RWPE1 (cell line): ENCODE measurements around the gene NT5E.
A peak's percentile ranks its signal among the peaks of the same experiment; 100 is the strongest.

Experiments used
- CTCF ChIA-PET: fragments of 350-600 bp; sonication (Branson Sonifier 250); formaldehyde crosslinking; extraction: SDS; loops from one replicate; lab custom pipeline; 2021; lab: Yijun Ruan, JAX
- POLR2A ChIA-PET: fragments of 400-600 bp; formaldehyde crosslinking; extraction: SDS; loops from one replicate; lab custom pipeline; 2020; ENCODE audit warnings: antibody characterized with exemption; ENCODE audit not compliant: low non-redundant PET; lab: Yijun Ruan, JAX
- DNase-seq: peaks from one replicate; pipeline ENCODE4 v3.0.0; 2012; ENCODE audit warnings: low spot score
- H3K27ac ChIP-seq: fragments of 450-650 bp; 2 replicates; pipeline ENCODE4 v1.5.1; 2017
- TF ChIP-seq, protein P1 (sequence below): fragments of 450-650 bp; conservative IDR thresholded peaks from 2 replicates; pipeline ENCODE4 v1.5.1; 2017; ENCODE audit warnings: low read depth, mild to moderate bottlenecking

Gene NT5E

DNA sequence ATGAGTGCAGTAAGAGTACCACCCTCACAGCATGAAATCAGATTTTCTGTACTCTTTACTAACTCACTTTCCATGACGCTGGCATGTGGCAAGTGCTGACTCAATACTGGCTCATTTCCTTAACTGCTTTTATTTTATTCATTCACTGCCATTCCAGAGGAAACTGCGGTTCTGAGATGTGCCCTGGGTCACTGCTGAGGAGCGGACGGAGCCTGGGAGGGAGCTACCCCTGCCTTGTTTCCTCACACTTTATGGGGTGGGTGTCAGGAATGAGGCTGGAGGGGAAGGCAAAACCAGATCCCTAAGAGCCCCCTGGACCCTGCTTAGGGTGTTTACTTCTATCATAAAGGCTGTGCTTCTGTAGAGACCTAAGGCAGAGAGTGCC, 14.4 kb downstream of the NT5E start:
- peak; percentile 85 for DNase-seq
- peak overlapping the region; percentile 89 for H3K27ac ChIP-seq
- ChIA-PET POLR2A (interaction anchor here (1.6 to 2.0 kb wide), 2 partner anchors 13 to 15 kb away, joined by 4 to 24 read pairs; partner anchors contain the start of gene NT5E), CTCF (interaction anchor here (0.6 to 1.0 kb wide), 5 partner anchors 9 to 109 kb away, joined by 3 to 6 read pairs (median 4); partner anchors contain the start of gene NT5E)
- TF ChIP-seq, protein P1, sequence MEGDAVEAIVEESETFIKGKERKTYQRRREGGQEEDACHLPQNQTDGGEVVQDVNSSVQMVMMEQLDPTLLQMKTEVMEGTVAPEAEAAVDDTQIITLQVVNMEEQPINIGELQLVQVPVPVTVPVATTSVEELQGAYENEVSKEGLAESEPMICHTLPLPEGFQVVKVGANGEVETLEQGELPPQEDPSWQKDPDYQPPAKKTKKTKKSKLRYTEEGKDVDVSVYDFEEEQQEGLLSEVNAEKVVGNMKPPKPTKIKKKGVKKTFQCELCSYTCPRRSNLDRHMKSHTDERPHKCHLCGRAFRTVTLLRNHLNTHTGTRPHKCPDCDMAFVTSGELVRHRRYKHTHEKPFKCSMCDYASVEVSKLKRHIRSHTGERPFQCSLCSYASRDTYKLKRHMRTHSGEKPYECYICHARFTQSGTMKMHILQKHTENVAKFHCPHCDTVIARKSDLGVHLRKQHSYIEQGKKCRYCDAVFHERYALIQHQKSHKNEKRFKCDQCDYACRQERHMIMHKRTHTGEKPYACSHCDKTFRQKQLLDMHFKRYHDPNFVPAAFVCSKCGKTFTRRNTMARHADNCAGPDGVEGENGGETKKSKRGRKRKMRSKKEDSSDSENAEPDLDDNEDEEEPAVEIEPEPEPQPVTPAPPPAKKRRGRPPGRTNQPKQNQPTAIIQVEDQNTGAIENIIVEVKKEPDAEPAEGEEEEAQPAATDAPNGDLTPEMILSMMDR, result no peak

DNA sequence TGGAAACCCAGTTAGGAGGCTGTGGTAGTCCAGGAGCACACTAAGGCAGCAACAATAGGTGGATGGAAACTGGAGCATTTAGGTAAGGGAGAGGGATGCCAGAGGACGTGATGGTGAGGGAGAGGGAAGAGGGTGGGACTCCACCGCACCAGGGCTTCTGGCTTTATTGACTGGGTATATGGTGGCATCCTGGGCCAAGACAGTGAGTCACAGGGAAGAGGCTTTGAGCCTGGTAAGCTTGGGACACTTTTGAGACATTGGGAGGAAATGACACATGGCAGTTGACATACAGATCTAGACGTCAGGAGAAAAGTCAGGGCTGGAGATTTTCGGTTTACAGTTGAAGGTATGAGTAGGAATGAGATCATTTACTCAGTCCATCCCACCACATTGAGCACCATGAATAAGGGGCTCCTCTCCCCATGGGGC, 14.9 kb downstream of the NT5E start:
- ChIA-PET POLR2A (interaction anchor here (1.6 to 2.0 kb wide), 2 partner anchors 13 to 15 kb away, joined by 4 to 24 read pairs; partner anchors contain the start of gene NT5E), CTCF (interaction anchor here (0.6 to 1.0 kb wide), 3 partner anchors 9 to 110 kb away, joined by 3 to 4 read pairs (median 3); no protein-coding TSS in a partner anchor)
- DNase-seq, result peak; percentile 79

DNA sequence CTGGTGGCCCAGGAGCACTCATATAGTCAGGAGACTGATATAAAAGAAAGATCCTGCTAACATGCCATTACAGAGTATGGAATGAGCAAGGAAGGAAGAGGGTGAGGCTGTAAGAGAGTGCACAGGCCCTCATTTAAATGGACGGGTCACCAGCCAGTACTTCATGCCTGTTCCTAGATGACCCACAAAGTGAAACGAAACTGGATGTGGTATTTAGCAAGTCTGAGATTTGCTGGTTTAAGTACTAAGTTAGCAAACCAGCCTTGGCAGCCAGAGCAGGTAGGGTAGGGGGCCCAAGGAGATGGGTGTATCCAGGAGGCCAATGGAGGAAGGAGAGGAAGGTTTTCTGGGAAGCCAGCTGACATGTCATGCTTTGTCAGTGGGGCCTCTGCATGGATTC, 15.9 kb downstream of the NT5E start:
- TF ChIP-seq, protein P1, result no peak
- no peak for DNase-seq
- H3K27ac ChIP-seq, result peak overlapping the region; percentile 24; the same call in 1 of the 2 replicates
- POLR2A ChIA-PET, result no interaction called here
- CTCF ChIA-PET, result no interaction called here

More for the DNA sequence above, 14.9 kb downstream of the NT5E start:
- TF ChIP-seq, protein P1, result no peak
- H3K27ac ChIP-seq, result peak overlapping the region; percentile 89

DNA sequence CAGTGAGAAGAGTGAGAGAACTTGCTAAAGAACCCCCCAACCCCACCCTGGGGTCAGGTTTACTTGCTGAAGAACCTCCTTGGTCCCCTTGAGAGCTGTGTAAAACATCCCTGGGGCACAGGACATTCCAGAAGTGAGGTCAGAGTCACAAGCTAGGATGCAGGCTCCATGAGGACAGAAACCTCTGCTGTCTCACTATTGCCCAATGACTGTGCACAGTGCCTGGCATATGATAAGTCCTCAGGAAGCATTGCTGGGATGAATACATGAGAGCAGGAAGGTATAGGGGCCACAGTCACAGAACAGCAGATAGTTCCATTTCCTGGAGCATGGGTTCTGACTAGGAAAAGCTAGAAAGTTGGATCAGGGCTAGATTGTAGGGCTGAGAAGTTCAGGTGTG, 18.4 kb downstream of the NT5E start:
- TF ChIP-seq, protein P1, result no peak
- H3K27ac ChIP-seq, result no peak overlapping the region; the same call in 1 of the 2 replicates
- CTCF ChIA-PET, result no interaction called here
- DNase-seq, result no peak
- POLR2A ChIA-PET, result no interaction called here

DNA sequence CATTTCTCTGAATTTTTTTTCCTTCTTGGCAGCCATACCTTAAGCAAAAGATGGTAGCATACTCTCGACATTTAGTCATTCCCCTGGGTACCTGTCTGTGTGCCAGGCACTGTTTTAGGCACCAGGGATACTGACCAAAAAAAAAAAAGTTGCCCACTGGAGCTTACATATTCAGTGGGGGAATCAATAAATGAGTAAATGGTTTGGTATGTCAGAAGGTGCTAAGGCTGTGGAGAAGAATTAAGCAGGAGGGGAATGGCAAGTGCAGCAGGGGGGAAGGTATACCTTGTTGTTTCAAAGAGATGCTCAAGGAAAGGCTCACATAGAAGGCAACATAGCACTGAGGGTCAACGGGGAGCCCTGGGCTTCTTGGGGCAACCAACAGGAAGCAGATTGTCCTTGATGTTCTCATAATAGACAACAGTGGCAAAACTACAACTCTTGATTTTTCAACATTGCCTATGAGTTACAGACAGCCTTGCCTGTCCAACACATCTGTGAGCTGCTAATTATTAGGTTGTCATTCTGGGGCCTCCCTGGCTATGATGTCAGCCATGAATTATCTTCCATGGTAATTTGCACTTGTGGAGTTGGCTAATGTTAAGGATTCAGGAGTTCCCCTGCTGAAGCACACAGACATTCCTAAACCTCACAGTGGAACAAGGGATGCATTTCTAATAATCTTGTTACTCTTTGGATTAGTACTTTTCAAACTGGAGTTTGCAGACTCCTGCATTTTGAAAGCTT, 19.6 kb downstream of the NT5E start:
- POLR2A ChIA-PET, result no interaction called here
- CTCF ChIA-PET, result interaction anchor here (0.6 kb wide), 1 partner anchor 1114 kb away, joined by 3 read pairs; no protein-coding TSS in a partner anchor
- no peak for DNase-seq
- H3K27ac ChIP-seq, result no peak overlapping the region
- TF ChIP-seq, protein P1, result no peak

DNA sequence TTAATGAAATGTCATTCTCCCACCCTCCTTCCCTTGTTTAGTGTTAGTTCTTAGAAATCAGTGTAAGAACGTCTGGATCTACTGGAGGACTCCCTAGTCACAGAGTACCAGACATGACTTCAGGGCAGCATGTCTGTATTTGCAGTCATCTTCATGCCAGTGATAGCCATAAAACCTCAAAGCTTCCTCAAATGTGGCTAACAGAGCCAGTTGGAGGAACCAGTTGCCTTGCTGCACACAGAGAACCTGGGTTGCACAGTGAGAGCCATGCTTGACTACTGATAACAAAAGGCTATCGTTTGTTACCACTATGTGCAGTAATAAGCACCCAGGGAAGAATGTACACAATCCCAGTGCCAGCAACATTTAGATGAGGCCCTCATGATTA, 20.1 kb downstream of the NT5E start:
- POLR2A ChIA-PET, result no interaction called here
- CTCF ChIA-PET, result no interaction called here
- no peak for DNase-seq

More for the DNA sequence above, 20.1 kb downstream of the NT5E start:
- no peak overlapping the region for H3K27ac ChIP-seq
- TF ChIP-seq, protein P1, result no peak
